ENCODE measurements around the gene BSDC1.

DNA sequence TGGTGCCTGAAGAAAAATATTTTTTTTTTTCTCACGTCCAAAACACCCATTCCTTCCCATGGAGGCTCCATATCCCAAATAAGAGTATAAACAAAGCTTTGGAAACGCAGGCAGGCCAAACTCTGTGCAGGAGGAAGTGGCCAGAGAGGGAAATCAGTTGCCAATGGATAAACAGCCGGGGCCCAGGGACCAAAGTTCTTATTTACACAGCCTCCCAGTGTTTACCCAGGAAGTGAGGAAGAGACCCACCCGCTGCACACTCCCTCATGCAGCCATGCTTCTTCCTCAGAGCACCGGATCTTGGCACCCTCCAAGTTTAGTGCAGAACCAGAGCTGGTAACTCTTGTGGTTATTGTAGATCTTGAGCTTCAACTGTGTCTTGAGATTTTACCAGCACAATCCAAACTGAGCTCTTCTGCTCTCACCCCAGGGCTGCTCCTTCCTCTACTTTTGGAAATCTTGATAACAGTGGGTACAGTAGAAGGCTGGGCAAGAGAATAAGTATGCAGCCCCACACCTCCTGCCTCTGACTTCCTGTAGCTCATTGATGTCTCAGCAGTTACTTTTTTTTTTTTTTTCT lies 72.4 kb downstream of the BSDC1 start:
- TF ChIP-seq, protein P1, sequence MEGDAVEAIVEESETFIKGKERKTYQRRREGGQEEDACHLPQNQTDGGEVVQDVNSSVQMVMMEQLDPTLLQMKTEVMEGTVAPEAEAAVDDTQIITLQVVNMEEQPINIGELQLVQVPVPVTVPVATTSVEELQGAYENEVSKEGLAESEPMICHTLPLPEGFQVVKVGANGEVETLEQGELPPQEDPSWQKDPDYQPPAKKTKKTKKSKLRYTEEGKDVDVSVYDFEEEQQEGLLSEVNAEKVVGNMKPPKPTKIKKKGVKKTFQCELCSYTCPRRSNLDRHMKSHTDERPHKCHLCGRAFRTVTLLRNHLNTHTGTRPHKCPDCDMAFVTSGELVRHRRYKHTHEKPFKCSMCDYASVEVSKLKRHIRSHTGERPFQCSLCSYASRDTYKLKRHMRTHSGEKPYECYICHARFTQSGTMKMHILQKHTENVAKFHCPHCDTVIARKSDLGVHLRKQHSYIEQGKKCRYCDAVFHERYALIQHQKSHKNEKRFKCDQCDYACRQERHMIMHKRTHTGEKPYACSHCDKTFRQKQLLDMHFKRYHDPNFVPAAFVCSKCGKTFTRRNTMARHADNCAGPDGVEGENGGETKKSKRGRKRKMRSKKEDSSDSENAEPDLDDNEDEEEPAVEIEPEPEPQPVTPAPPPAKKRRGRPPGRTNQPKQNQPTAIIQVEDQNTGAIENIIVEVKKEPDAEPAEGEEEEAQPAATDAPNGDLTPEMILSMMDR (IDR thresholded peaks at IDR 0.05): no peak
- TF ChIP-seq POLR2A (IDR thresholded peaks at IDR 0.05): no peak

All from heart left ventricle (tissue), 13 donors.